Panc1 (cell line): ENCODE data around the gene ZNF700.

Experiments used
- CTCF ChIP-seq: fragments of 450-650 bp; IDR thresholded peaks from 2 replicates; pipeline ENCODE4 v1.5.1; 2017; ENCODE audit warnings: mild to moderate bottlenecking
- POLR2AphosphoS5 ChIP-seq: IDR thresholded peaks from 2 replicates; pipeline ENCODE4 v1.6.1; 2012; ENCODE audit warnings: mild to moderate bottlenecking, low read depth, low read length, moderate library complexity
- REST ChIP-seq, 2 experiments: IDR thresholded peaks; 2 replicates each; pipeline ENCODE4 v1.6.1; 2011 to 2012; ENCODE audit warnings: low read depth in 2 of 2, control low read depth in 1 of 2, low read length in 1 of 2, mild to moderate bottlenecking in 1 of 2, moderate library complexity in 1 of 2; ENCODE audit not compliant: insufficient read depth in 1 of 2
- TCF7L2 ChIP-seq: IDR thresholded peaks from 2 replicates; pipeline ENCODE4 v1.6.1; 2011; ENCODE audit warnings: mild to moderate bottlenecking, low read depth, low read length, inconsistent platforms

- TF ChIP-seq CTCF: no peak
- no peak for TF ChIP-seq POLR2AphosphoS5
- no peak for TF ChIP-seq REST (IDR thresholded peaks at IDR 0.05; ENCODE audit: insufficient read depth in 1 of 2, low read depth in 2 of 2, low read length in 1 of 2)
- TF ChIP-seq TCF7L2: no peak
These were observed 54.6 kb downstream of the ZNF700 start for GRCh38 chr19:11979527-11979926.
